GM15510 (cell line): ENCODE results near the gene KRTAP5-8.

Experiments used
- POLR2A ChIP-seq: IDR thresholded peaks from 3 replicates; pipeline ENCODE4 v1.6.1; 2011; ENCODE audit warnings: borderline replicate concordance; ENCODE audit not compliant: insufficient read length; ENCODE audit errors: extremely low read depth

KRTAP5-8 gene

GRCh38 chr11:71530602-71531001 lies 7.2 kb upstream of the KRTAP5-8 start:
- no peak for TF ChIP-seq POLR2A

- no peak for TF ChIP-seq POLR2A
These were observed 5.7 kb upstream of the KRTAP5-8 start for GRCh38 chr11:71532036-71532610.

- TF ChIP-seq POLR2A, result no peak
These were observed 2.0 kb upstream of the KRTAP5-8 start for GRCh38 chr11:71535825-71536224.

- TF ChIP-seq POLR2A, result no peak
These were observed 288 bp upstream of the KRTAP5-8 start for GRCh38 chr11:71537537-71537936.

GRCh38 chr11:71538666-71538990 lies 803 bp downstream of the KRTAP5-8 start:
- no peak for TF ChIP-seq POLR2A

GRCh38 chr11:71539017-71539416 lies 1.2 kb downstream of the KRTAP5-8 start:
- TF ChIP-seq POLR2A, result no peak

GRCh38 chr11:71542382-71542781 lies 4.6 kb downstream of the KRTAP5-8 start:
- TF ChIP-seq POLR2A, result no peak

- TF ChIP-seq POLR2A, result no peak
These were observed 5.3 kb downstream of the KRTAP5-8 start for GRCh38 chr11:71542879-71543777.

GRCh38 chr11:71543866-71544265 lies 6.0 kb downstream of the KRTAP5-8 start:
- TF ChIP-seq POLR2A, result no peak

- no peak for TF ChIP-seq POLR2A
These were observed 6.8 kb downstream of the KRTAP5-8 start for GRCh38 chr11:71544525-71545214.

GRCh38 chr11:71545405-71545966 lies 7.7 kb downstream of the KRTAP5-8 start:
- no peak for TF ChIP-seq POLR2A

GRCh38 chr11:71548120-71548519 lies 10.3 kb downstream of the KRTAP5-8 start, which contains the start of gene KRTAP5-9:
KRTAP5-9 (plus strand) TSS chr11:71548420; CDS start chr11:71548658, 238 bp downstream.
- TF ChIP-seq POLR2A, result no peak

- no peak for TF ChIP-seq POLR2A
These were observed 10.9 kb downstream of the KRTAP5-8 start for GRCh38 chr11:71548716-71549151.

GRCh38 chr11:71551711-71552110 lies 13.9 kb downstream of the KRTAP5-8 start:
- no peak for TF ChIP-seq POLR2A

GRCh38 chr11:71554996-71555395 lies 17.2 kb downstream of the KRTAP5-8 start:
- no peak for TF ChIP-seq POLR2A
